GM21529 (cell line): ENCODE measurements around the gene TFRC.
"Not testable (repeated sequence)": the region's sequence is repeated elsewhere in the genome, so short reads cannot be mapped to it uniquely, and the experiment has no call there.

Experiments used
- ATAC-seq: cut with Tn5 transposase; IDR thresholded peaks from one replicate; pipeline ENCODE4 v1.9.1; 2021; ENCODE audit not compliant: unreplicated experiment

Gene TFRC

DNA sequence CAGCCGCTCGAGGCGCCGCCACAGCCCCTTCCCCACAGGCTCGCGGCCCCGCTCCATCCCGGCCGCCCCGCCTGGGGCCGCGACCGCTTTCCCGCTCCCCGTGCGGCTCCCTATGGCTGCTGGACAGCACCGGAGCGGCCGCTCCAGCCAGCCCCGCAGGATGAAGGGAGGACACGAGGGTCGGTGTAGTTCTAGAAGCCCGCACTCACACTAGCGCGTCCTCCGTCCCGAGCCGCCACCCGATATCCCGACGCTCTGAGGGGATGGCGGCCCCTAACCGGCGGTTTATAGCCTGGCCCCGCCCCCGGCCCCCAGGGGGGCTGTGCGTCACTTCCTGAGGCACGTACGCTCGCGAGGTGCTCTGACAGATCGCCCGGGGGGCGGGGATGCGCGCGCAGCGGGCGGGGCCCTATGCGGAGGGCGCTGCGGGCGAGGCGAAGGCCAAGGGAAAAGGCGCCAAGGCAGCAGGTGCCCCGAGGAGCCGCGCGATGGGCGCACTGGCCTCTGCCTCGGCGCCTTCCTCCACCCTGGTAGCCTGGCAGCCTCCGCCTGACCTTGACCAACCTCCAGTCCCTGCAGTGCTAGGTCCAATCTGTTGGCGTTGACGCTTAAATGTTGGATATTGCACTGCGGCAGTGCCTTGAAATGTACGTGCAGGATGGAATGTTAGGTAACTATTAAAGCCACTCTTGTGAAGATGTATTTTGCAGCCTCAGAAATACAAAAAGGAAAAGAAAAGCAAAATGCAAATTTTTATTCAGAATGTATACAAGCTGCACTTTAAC is at the start of gene TFRC:
Gene TFRC (minus strand): TSS at position 257 of the 785 bp plus-strand sequence. CDS start 4,991 bp downstream, outside the sequence.
- peak; percentile 89 for ATAC-seq

DNA sequence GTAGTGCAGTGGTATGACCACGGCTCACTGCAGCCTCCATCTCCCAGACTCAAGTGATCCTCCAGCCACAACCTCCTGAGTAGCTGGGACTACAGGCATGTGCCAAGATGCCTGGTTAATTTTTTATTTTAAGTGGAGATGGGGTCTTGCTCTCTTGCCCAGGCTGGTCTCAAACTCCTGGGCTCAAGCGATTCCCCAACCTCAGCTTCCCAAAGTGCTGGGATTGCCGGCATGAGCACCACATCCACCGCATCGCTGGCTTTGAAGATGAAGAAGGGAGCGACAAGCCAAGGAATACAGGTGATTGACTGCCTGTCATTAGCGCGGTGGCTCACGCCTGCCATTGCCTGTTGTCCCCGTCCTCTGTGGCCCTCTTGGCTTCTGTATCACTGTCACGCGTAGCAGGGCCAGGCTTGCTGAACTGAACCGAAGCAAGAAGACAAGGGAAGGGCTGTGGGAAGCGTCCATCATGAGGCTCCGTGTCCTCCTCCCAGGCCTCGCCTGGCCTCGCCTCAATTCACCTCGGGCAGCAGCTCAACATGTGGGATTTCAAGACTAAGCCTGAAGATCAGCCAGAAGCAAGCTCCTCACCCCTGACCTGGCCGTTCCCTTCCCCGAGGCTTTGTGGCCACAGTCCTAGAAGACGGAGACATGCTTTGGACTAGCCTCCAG is 46.4 kb upstream of the TFRC start:
- no peak for ATAC-seq

DNA sequence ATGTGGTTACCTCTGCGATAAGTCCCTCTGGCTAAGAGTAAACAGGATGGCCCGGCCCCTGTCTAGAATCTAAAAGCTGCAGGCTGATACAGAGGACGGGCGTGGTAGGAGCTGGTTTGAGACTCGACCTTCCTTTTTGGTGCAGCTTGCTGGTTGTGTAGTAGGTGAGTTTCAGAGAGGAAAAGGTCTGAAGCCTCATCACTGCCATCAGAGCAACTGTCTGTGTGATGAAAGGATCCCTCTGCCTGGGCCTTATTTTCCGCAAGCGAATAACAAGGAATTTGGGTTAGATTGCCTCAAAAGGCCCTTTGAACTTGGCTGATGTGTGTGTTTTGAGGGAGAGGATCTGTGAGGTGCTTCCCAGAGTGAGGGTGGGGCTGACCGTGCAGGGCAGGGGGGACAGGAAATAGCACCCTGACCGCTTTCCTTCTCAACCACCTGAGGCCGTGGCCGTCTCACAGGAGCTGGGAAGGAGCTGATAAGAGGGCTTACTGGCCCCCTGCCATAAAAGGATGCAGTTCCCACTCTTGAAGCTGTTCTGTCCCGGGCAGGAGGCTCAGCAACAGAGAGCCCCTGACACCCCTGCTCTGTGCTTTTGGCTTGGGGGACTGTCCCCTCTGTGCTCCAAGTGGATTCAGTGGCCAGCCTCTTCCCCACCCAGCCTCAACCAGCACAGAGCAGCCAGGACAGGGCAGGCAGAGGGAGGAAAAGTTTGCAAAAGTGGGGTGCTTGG is 45.6 kb upstream of the TFRC start:
- no peak for ATAC-seq

DNA sequence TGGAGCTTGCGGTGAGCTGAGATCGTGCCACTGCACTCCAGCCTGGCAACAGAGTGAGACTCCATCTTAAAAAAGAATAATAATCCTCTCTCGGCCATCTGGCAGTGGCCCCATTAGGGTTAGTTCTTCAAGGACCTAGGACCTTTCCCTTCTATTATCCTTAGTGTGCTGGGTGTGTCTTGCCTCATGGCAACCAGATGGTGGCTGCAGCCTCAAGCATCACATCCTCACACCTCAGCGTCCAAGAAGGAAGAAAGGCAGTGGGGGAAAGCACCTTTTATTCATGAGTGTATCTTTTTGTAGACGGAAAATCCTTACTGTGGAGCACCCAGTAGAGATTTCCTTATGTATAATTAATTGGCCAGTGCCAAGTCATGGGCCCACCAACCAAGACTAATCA is 42.7 kb upstream of the TFRC start:
- no peak for ATAC-seq

DNA sequence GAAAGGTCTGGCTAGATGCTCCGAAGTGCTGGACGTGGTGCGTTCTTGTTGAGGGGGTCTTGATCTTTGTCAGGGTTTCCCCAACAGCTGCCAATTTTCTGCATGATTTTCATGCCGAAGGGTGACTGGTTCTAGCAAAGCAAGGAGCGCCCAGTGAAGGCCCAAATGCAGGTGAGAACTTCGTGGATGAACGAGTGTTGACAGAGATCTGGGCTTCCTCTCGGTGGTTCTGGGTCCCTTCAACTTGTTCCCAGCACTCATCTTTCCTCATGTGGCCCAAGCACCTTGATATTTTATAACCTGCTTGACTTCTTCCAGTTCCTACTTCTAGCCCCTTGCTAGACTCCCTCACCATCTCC is 40.8 kb upstream of the TFRC start:
- no peak for ATAC-seq

DNA sequence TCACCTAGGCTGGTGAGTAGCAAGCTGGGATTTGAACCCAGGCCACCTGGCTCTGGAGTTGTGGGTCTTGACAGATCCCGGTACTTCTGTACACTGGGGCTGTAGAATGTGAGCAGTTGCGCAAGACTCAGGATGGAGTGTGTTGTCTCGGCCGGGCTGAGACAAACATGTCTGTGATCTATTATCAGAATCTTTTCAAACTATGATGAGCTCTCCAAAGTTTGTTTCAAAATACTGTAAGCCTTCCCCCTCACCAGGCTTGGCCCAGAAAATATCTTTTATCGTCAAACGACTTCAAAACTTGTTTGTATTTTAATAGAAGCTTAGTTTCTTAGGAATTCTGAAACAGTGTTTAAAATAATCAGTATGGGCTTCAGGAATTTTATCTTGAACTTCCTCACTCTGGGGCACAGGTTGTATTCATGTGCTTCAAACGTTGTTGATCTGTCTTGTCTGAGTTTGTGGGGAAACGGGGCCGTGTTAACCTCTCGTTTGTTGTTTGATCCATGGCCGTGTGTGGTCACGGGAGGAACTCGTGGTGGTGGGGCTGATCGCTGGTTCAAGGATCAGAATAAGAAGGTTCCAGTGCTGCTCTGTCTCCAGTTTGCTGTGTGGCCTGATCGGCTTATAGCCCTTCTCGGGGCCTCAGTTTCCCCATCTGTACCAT is 40.3 kb upstream of the TFRC start:
- no peak for ATAC-seq

DNA sequence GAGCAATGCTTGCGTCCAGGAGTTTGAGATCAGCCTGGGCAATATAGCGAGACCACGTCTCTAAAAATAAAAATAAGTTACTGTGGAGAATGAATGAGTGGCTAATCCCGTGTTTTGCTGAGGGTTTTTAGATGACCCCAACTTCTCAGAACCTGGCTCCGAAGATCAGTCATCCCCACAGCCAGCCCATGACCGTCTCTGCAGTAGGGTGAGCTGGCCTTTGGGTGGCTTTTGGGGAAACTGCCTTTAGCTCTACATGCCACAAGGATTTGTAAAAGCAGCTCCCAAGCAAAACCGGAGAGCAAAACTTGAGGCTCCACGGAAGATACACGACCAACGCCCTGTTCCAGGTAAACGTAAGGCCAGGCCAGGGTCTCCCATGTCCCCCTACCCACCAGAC is 39.2 kb upstream of the TFRC start:
- ATAC-seq = no peak

DNA sequence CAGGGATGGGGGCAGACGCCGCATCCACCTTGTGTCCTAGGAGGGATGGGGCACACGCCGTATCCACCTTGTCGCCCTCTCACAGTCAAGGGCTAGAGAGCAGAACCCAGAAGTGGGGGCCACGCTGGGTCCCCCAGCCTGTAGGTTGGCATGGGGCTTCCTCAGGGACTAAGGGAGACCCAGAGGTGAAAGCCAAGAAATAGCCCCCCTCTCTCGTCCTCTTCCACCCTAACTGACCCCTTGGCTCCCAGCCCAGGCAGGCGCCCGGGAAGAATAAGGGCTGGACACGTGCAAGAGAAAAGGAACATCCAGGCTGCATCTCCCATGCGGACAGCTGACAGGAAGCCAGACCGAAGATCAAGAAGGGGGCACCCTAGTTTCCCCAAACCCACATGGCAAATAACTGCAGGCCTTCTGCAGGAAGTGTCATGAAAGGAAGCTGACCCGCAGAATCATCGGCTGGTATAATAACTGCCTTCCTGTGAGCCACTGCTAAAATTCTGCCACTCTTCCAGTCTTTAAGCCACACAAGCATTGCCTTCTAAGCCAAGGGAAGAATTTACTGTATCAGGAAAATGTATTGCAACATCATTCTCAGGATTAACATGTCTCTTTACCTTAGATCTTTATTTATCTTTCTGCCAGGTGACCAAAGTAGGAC is 38.5 kb upstream of the TFRC start:
- ATAC-seq = no peak

DNA sequence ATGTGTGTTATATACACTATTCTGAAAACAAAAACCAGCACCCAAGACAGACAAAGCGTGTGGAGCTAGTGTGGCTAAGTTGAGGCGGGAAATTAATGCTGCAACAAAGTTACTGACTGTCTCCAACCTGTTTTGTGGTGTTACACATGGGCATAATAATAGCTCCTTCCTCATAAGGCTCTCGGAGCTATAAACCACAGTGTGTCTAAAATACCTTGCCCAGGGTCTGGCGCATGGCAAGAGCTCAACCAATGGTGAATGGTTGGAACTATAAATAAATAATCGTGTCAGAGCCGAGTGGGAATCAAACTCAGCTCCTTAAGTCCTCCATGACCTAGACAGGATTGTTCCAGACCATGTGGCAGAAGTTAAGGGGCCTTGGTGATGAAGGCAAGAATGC is 35.9 kb upstream of the TFRC start:
- no peak for ATAC-seq

DNA sequence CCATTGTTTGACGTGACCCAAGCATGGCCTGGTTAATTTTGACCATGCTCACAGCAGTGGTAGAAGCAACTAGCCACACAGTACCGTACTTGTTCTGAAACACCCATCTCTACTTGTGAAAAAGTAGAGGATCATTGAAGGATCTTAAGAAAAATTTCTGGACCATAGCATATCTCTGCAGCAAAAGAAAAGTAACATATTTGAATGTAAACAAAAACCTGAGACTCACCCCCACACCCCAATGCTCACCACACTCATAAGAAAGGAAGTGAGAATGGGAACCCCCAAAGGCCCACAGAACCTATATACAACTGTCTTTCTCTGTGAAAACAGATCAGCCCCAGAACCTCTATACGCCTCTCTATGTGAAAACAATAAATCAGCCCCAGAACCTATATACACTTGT is 33.8 kb upstream of the TFRC start:
- ATAC-seq = peak; percentile 69

DNA sequence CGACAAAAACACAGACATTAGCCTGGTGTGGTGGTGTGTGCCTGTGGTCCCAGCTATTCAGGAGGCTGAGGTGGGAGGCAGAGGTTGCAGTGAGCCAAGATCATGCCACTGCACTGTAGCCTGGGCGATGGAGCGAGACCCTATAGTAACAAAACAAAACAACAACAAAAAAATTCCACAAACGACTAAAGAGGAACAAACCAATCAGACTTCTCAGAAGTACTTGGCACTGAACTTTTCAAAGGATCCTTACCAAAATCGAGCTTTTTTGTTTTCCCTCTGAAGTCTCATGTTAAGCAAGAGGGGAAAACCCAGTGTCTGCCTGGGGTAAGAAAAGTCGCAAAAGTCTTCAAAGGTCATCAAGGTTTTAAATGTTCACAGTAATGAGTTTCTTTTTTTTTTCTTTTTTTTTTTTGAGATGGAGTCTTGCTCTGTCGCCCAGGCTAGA is 30.1 kb upstream of the TFRC start:
- peak; percentile 33 for ATAC-seq

DNA sequence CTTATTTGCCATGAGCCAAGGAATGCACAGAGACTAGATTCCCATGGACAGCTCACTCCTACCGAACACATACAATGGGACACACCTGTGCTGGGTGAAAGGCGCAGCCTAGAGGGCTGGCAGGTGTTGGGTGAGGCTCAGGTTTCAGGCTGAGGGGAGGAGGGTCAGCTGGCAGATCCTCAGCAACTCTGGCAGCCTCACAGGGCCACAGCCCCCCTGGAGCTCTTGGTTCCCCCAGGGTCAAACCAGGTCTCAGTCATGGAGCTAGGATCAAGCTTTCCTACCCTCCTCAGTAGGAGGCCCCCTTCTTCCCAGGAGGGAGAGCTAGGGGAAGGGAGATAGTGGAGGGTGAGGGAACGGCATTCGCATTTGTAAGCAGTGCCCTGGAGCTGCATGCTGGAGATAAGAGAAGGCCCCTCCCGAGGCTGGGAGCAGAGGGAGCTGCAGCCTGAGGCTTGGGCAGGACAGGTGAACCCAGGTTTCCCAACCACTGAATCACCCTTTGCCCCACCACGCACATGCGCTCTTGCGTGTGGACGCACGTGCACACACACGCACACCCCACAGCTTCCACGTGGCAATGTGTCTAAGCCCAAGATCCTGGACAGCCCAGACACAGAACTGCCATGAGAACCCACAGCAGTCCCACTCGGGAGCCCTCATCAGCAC is 26.3 kb upstream of the TFRC start:
- ATAC-seq = no peak

DNA sequence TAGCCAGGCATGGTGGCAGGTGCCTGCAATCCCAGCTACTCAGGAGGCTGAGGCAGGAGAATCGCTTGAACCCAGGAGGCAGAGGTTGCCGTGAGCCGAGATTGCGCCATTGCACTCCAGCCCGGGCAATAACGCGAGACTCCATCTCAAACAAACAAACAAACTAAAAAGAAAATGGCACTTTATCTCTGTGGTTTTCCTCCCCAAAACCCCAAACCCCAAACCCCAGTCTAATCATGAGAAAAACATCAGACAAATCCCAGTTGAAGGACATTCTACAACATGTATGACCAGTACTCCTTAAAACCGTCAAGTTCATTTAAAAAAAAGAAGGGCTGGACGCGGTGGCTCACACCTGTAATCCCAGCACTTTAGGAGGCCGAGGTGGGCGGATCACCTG is 22.8 kb upstream of the TFRC start:
- not testable (repeated sequence) for ATAC-seq

DNA sequence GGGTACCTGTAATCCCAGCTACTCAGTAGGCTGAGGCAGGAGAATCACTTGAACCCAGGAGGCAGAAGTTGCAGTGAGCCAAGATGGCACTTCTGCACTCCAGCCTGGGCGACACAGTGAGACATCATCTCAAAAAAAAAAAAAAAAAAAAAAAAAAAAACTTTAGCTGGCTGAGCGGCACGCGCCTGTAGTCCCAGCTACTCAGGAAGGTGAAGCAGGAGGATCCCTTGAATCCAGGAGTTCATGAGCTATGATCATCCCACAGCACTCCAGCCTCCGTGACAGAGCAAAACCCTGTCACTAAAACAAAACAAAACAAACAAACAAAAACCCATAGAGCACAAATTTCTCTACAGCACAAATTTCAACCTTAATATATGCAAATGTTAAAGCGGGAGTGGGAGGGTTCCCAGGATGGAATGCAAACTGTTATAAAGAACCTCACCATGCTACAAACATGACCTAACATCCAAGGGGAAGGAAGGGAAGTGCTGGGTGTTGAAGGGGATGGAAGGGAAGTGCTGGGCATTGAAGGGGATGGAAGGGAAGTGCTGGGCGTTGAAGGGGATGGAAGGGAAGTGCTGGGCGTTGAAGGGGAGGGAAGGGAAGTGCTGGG is 16.6 kb upstream of the TFRC start:
- ATAC-seq = not testable (repeated sequence)

DNA sequence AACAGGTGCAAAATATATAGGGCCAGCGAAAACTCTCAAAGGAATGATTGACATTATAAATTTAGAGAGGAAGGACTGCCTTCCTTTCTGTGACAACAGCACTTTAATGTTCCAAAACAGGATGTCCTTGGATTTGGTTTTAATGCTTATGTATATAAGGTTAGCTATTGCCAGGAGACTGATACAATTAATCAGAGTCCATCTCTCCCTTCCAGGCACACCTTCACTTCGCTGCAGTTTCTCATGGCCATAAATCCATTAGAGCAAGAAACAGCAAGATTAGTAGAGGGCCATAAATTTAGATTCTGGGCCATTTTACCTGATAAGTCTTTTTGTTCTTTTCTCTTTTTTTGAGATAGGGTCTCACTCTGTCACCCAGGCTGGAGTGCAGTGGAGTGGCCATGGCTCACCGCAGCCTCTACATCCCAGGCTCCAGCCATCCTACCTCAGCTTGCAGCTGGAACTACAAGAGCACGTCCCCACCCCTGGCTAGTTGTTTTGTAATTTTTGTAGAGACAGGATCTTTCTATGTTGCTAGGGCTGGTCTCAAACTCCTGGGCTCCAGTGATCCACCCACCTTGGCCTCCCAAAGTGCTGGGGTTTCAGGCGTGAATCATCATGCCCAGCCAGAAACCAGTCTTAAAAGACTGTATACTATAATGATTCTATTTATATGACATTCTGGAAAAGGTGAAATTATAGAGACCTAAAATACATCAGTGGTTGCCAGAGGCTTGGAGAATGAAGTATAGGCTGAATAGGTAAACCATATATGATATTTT is 15.7 kb upstream of the TFRC start:
- no peak for ATAC-seq

DNA sequence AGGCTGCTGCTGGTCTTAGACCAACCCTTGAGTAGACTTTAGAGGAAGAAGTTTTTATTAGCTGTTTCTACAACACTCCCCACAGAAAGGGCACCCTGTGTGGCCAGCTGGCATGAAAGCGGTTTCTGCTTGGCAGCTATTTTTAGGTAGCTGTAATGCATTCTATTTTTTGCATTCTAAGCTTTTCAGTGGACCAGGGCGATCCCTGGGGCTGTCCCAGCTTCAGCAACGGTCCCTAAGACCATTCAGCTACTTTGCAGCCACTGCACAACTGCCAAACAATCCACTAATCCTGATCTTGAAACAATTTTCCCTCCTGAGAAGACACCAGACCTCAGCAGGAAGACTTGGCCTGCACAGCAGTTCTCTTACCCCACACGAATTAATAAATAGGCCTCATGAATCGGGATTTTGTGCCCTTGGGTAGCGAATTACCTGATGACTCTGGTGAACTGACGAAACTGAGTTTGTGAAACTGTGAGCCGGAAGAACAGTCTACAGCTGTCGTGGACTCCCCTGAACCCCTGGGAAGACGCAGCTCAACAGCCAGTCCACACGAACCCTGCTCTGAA is 14.6 kb upstream of the TFRC start:
- peak; percentile 94 for ATAC-seq

DNA sequence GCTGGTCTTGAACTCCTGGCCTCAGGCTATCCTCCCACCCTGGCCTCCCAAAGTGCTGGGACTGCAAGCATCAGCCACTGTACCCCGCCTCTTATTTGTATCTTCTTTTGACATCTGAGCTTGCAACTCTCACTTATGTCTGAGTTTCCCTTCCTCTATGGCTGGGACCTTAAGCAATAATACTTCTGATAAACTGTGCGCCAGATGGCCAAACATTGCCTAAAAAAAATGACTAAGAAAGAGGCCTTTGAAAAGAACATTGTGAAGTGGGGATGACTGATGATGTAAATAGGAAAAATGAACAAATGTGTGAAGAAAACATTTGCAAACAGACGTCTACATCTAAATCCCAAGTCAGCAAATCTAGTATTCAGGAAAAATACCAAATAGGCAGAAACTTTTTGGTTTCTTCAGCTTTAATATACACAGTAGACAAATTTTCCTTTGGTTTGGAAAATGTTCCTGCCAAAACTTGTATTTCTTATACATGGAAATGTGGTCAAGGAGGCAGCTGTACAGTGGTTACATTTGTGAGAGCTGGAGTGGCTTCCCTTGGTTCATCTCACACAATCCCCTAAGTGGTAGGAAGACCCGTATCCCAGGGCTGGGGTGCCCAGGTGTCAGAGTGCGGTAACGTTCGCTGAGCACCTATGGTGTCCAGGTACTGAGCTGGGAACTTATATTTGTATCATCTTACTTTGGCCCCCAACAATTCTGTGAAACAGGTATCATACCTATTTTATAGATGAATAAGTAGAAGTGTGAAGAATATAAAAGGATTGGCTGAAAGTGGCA is 11.6 kb upstream of the TFRC start:
- no peak for ATAC-seq

DNA sequence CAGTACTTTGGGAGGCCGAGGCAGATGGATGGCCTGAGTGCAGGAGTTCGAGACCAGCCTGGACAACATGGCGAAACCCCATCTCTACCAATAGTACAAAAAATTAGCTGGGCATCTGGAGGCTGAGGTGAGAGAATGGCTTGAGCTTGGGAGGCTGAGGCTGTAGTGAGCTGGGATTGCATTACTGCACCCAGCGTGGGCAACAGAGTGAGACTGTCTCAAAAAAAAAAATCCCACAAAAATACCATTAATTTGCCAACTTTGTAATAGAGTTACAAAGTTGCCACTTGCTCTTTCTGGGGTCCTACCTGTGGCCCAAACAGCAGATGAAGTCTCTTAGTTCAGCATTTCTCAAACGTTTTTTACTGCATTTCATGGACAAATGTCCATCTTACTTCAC is 6.0 kb upstream of the TFRC start:
- no peak for ATAC-seq
